ENCODE measurements around the gene FYN. TPM values are rescaled to one million over a fixed set of nuclear protein-coding genes. Genes with fewer than 3 reads are reported as not detected.
A peak's percentile ranks its signal among the peaks of the same experiment; 100 is the strongest.

Gene FYN
- total RNA-seq, 2 experiments from 2014 or later: 266 to 323 TPM

DNA sequence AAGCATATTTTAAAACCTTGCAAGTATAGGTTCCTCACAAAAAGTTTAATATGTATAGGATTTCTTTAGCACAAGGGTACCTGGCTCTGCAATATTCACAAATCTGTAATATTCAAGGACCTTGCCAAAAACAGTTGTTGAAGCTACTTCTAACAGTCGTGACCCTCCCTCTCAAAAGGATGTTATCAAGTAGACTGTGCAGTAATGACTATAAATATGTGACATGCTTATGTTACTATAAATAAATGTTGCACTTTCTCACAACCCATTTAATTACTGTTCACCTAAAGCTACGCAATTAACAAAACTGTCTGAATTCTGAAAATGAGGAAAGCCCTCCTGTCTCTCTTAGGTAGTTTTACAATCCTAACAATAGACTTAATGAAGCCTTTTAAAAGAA, 41.8 kb downstream of the FYN start:
- no peaks in the 10 kb centered on the region for H3K27me3 Mint-ChIP-seq
- no peak overlapping the region for H3K4me3 Mint-ChIP-seq
- H3K4me1 Mint-ChIP-seq: peaks cover 77% of the 10 kb centered on the region
- CTCF ChIA-PET: interaction anchor here (1.1 to 1.5 kb wide), 2 partner anchors 9 to 12 kb away, joined by 3 to 4 read pairs; no protein-coding TSS in a partner anchor
- no peak for ATAC-seq
- peaks cover 42% of the 10 kb centered on the region for H3K36me3 Mint-ChIP-seq
- DNase-seq: no peak
- H3K27ac Mint-ChIP-seq: no peak overlapping the region
- H3K9me3 Mint-ChIP-seq (ENCODE audit: low read depth): no peaks in the 10 kb centered on the region

DNA sequence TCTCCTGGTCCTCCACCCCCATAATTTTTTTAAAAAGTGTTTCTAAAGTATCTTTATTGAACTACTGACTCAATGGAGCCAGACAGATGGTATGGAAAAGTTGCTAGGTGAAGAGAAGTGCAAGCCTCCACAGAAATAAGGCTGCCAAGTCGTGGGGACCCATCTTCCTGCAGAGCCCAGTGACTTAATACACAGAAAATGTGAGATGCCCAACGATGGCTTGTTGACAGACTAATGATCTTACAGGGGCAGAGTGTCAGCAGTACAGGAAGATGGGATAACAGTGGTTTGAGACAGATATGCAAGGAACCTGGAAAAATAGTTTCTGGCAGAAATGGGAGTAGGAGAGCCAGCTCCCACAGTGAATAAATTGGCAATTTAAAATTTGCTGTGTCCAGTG, 43.3 kb downstream of the FYN start:
- Mint-ChIP-seq H3K27me3 (no peaks in the 10 kb centered on the region), H3K27ac (no peak overlapping the region), H3K9me3 (ENCODE audit: low read depth) (no peaks in the 10 kb centered on the region), H3K36me3 (peaks cover 34% of the 10 kb centered on the region), H3K4me3 (no peak overlapping the region), H3K4me1 (peaks cover 77% of the 10 kb centered on the region)
- ATAC-seq (no peak), DNase-seq (no peak)
- CTCF ChIA-PET: interaction anchor here (0.9 to 2.5 kb wide), 6 partner anchors 9 to 167 kb away, joined by 3 to 11 read pairs (median 3); partner anchors contain the start of gene FYN

GRCh38 chr6:111829581-111829980, 43.7 kb downstream of the FYN start:
- H3K27me3 Mint-ChIP-seq: no peaks in the 10 kb centered on the region
- H3K36me3 Mint-ChIP-seq: peaks cover 31% of the 10 kb centered on the region
- DNase-seq (no peak), ATAC-seq (no peak)
- no peak overlapping the region for H3K4me3 Mint-ChIP-seq
- no peaks in the 10 kb centered on the region for H3K9me3 Mint-ChIP-seq (ENCODE audit: low read depth)
- H3K4me1 Mint-ChIP-seq: peaks cover 78% of the 10 kb centered on the region
- CTCF ChIA-PET: interaction anchor here (0.9 to 2.5 kb wide), 7 partner anchors 9 to 168 kb away, joined by 3 to 11 read pairs (median 3); partner anchors contain the start of gene FYN
- no peak overlapping the region for H3K27ac Mint-ChIP-seq

DNA sequence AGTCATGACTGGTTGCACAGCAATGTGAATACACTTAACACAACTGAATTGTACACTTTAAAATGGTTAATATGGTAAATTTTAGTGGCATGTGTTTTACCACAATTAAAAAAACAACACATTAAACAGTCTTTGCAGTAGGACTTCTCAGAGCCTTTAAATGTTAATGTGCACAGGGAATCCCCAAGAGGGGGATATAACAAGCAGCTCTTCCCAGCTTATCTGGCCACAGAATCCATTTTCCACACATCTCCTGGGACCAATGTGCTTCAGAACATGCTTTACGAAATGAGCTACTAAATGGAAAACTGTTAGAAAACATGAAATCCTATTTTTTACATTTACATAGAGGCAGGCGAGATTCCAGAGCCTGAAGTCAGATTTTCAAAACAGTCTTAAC, 44.4 kb downstream of the FYN start:
- DNase-seq: no peak
- H3K4me1 Mint-ChIP-seq: peaks cover 79% of the 10 kb centered on the region
- CTCF ChIA-PET: interaction anchor here (1.0 to 2.5 kb wide), 4 partner anchors 8 to 52 kb away, joined by 3 to 11 read pairs (median 5); no protein-coding TSS in a partner anchor

GRCh38 chr6:111825439-111826086, 47.7 kb downstream of the FYN start:
- DNase-seq (no peak), ATAC-seq (no peak)
- H3K4me1 Mint-ChIP-seq: peaks cover 79% of the 10 kb centered on the region
- H3K36me3 Mint-ChIP-seq: peaks cover 27% of the 10 kb centered on the region
- no peak overlapping the region for H3K4me3 Mint-ChIP-seq
- no peaks in the 10 kb centered on the region for H3K27me3 Mint-ChIP-seq
- H3K27ac Mint-ChIP-seq: peak overlapping the region; percentile 86
- no peaks in the 10 kb centered on the region for H3K9me3 Mint-ChIP-seq (ENCODE audit: low read depth)
- CTCF ChIA-PET: interaction anchor here (0.7 to 5.6 kb wide), 9 partner anchors 8 to 116 kb away, joined by 3 to 32 read pairs (median 7); no protein-coding TSS in a partner anchor

More for the DNA sequence above, 44.4 kb downstream of the FYN start:
- Mint-ChIP-seq H3K9me3 (ENCODE audit: low read depth) (no peaks in the 10 kb centered on the region), H3K36me3 (peaks cover 26% of the 10 kb centered on the region), H3K27ac (no peak overlapping the region), H3K27me3 (no peaks in the 10 kb centered on the region), H3K4me3 (no peak overlapping the region)
- no peak for ATAC-seq

- CTCF ChIA-PET: interaction anchor here (0.7 to 5.6 kb wide), 15 partner anchors 8 to 119 kb away, joined by 3 to 32 read pairs (median 5); no protein-coding TSS in a partner anchor
- peaks cover 24% of the 10 kb centered on the region for H3K36me3 Mint-ChIP-seq
- no peaks in the 10 kb centered on the region for H3K27me3 Mint-ChIP-seq
- no peak for DNase-seq
- H3K4me1 Mint-ChIP-seq: peaks cover 73% of the 10 kb centered on the region
- ATAC-seq: peak; percentile 63
- H3K9me3 Mint-ChIP-seq (ENCODE audit: low read depth): no peaks in the 10 kb centered on the region
- H3K4me3 Mint-ChIP-seq: peak overlapping the region; percentile 53
- H3K27ac Mint-ChIP-seq: peak overlapping the region; percentile 86
Measured at GRCh38 chr6:111824608-111825337, 48.5 kb downstream of the FYN start.

DNA sequence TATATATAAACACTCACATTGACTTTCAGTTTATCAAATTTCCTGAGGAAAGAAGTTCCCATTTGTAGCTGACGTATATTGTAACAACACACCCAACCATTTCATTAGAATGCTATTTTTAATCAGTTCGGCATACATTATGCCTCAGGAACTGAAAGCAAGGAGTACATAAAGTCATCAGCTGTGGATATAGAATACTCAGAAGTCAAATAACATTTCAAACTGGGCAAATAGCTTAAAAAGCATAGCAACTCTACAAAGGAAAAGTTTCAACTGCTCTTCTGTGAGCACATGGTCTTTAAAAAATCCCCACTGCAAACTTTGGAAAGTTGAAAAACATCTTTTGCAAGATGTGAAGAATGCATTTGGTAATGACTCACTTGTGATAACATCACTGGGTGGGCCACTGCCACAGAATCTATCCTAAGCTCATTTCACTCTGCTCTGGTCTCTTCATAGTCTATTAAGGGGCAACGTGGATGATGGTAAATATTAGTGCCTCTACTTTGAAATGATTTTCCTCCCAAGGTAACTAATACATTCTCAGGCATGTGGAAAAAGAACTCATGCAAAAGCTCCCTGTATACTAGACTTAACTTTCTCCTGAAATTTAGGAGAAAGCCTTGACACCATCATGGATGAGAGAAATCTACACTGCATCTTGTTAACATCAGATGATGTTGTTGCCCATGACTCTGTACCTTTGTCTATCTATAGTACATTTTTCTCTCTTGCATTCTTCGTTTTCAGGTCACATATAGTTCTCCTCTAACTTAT, 49.2 kb downstream of the FYN start:
- peaks cover 24% of the 10 kb centered on the region for H3K36me3 Mint-ChIP-seq
- CTCF ChIA-PET: interaction anchor here (0.9 to 5.6 kb wide), 15 partner anchors 9 to 118 kb away, joined by 3 to 32 read pairs (median 6); no protein-coding TSS in a partner anchor

DNA sequence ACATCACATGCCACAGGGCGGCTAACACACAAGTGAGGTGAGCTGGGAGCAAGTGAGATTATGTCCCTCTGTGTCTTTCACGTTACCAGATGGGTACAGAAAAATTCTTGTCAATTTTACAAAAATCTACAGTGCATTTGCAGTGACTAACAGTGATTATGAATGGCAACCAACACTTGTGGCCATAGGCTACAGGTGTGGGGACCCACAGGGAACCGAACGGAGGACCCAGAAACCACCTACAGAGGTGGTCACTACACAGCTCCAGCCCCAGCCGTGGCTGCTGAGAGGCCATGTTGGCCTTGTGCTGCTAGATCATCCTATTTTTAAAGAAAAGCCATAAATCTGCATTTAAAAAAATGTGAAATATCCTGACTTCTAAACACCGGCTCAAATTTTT, 50.2 kb downstream of the FYN start:
- CTCF ChIA-PET: interaction anchor here (0.9 to 5.6 kb wide), 8 partner anchors 8 to 41 kb away, joined by 3 to 32 read pairs (median 7); no protein-coding TSS in a partner anchor
- H3K4me3 Mint-ChIP-seq: peak overlapping the region; percentile 53
- no peak for ATAC-seq
- no peaks in the 10 kb centered on the region for H3K9me3 Mint-ChIP-seq (ENCODE audit: low read depth)
- H3K36me3 Mint-ChIP-seq: peaks cover 24% of the 10 kb centered on the region
- H3K27ac Mint-ChIP-seq: peak overlapping the region; percentile 86
- DNase-seq: no peak
- H3K27me3 Mint-ChIP-seq: no peaks in the 10 kb centered on the region
- H3K4me1 Mint-ChIP-seq: peaks cover 81% of the 10 kb centered on the region

More for the DNA sequence above, 49.2 kb downstream of the FYN start:
- H3K27ac Mint-ChIP-seq: peak overlapping the region; percentile 86
- no peaks in the 10 kb centered on the region for H3K27me3 Mint-ChIP-seq
- peaks cover 76% of the 10 kb centered on the region for H3K4me1 Mint-ChIP-seq
- ATAC-seq: peak; percentile 76
- H3K4me3 Mint-ChIP-seq: peak overlapping the region; percentile 53
- no peak for DNase-seq
- no peaks in the 10 kb centered on the region for H3K9me3 Mint-ChIP-seq (ENCODE audit: low read depth)

GRCh38 chr6:111819458-111819857, 53.8 kb downstream of the FYN start:
- Mint-ChIP-seq H3K27me3 (no peaks in the 10 kb centered on the region), H3K36me3 (peaks cover 24% of the 10 kb centered on the region), H3K27ac (peak overlapping the region; percentile 83), H3K9me3 (ENCODE audit: low read depth) (no peaks in the 10 kb centered on the region), H3K4me3 (no peak overlapping the region), H3K4me1 (peaks cover 75% of the 10 kb centered on the region)
- CTCF ChIA-PET: interaction anchor here (1.1 to 2.4 kb wide), 3 partner anchors 21 to 56 kb away, joined by 3 to 9 read pairs (median 5); no protein-coding TSS in a partner anchor
- ATAC-seq (no peak), DNase-seq (no peak)

- DNase-seq: peak; percentile 68
- peak overlapping the region; percentile 83 for H3K27ac Mint-ChIP-seq
Measured at GRCh38 chr6:111818539-111819226, 54.6 kb downstream of the FYN start.

GRCh38 chr6:111817451-111818120, 55.7 kb downstream of the FYN start:
- H3K36me3 Mint-ChIP-seq: peaks cover 32% of the 10 kb centered on the region
- no peak for ATAC-seq

More at GRCh38 chr6:111818539-111819226, 54.6 kb downstream of the FYN start:
- peaks cover 72% of the 10 kb centered on the region for H3K4me1 Mint-ChIP-seq
- peak overlapping the region; percentile 34 for H3K4me3 Mint-ChIP-seq
- H3K9me3 Mint-ChIP-seq (ENCODE audit: low read depth): no peaks in the 10 kb centered on the region
- H3K27me3 Mint-ChIP-seq: no peaks in the 10 kb centered on the region
- H3K36me3 Mint-ChIP-seq: peaks cover 29% of the 10 kb centered on the region
- ATAC-seq: peak; percentile 72
- CTCF ChIA-PET: interaction anchor here (1.0 to 4.5 kb wide), 9 partner anchors 9 to 179 kb away, joined by 3 to 19 read pairs (median 4); no protein-coding TSS in a partner anchor

More at GRCh38 chr6:111817451-111818120, 55.7 kb downstream of the FYN start:
- Mint-ChIP-seq H3K27ac (peak overlapping the region; percentile 83), H3K4me1 (peaks cover 71% of the 10 kb centered on the region), H3K9me3 (ENCODE audit: low read depth) (no peaks in the 10 kb centered on the region), H3K27me3 (no peaks in the 10 kb centered on the region), H3K4me3 (no peak overlapping the region)
- DNase-seq: no peak
- CTCF ChIA-PET: interaction anchor here (1.2 to 4.5 kb wide), 8 partner anchors 9 to 107 kb away, joined by 3 to 19 read pairs (median 6); no protein-coding TSS in a partner anchor

Measured in activated CD8-positive, alpha-beta memory T cell treated with anti-CD3 and anti-CD28 coated beads, Interleukin-2, amount 10 ng/mL, durations not matched to agents 7 days and 5 days (primary cell).